GM18951 (cell line): ENCODE data around the gene FILIP1.

Experiments
- POLR2A ChIP-seq: IDR thresholded peaks from 4 replicates; pipeline ENCODE4 v1.6.1; 2011; ENCODE audit warnings: mild to moderate bottlenecking; ENCODE audit not compliant: insufficient read length, insufficient read depth; ENCODE audit errors: extremely low read depth
- in situ Hi-C: fragments of 300-500 bp; cut with MboI; formaldehyde crosslinking; loops from one replicate; pipeline ENCODE4 v1.12.0; 2022; ENCODE audit warnings: low sequenced_read_pairs, mixed read lengths, inconsistent platforms; ENCODE audit not compliant: unreplicated experiment

Gene FILIP1

GRCh38 chr6:75430631-75431325, 62.8 kb downstream of the FILIP1 start:
- TF ChIP-seq POLR2A = no peak
- in situ Hi-C loops = no loop called here

GRCh38 chr6:75429061-75429703, 64.4 kb downstream of the FILIP1 start:
- no peak for TF ChIP-seq POLR2A
- in situ Hi-C loops = no loop called here

- in situ Hi-C loops = no loop called here
- no peak for TF ChIP-seq POLR2A
Observed at GRCh38 chr6:75428204-75428603, 65.4 kb downstream of the FILIP1 start.

GRCh38 chr6:75427329-75427728, 66.3 kb downstream of the FILIP1 start:
- no peak for TF ChIP-seq POLR2A
- in situ Hi-C loops = no loop called here

GRCh38 chr6:75424618-75425548, 68.7 kb downstream of the FILIP1 start:
- no peak for TF ChIP-seq POLR2A
- in situ Hi-C loops = no loop called here

- in situ Hi-C loops = no loop called here
- TF ChIP-seq POLR2A = no peak
Observed at GRCh38 chr6:75423386-75423785, 70.2 kb downstream of the FILIP1 start.

GRCh38 chr6:75422024-75422639, 71.5 kb downstream of the FILIP1 start:
- in situ Hi-C loops = no loop called here
- no peak for TF ChIP-seq POLR2A

- TF ChIP-seq POLR2A = no peak
- in situ Hi-C loops = no loop called here
Observed at GRCh38 chr6:75421316-75422023, 72.1 kb downstream of the FILIP1 start.

GRCh38 chr6:75419980-75420379, 73.6 kb downstream of the FILIP1 start:
- no peak for TF ChIP-seq POLR2A
- in situ Hi-C loops = no loop called here

- in situ Hi-C loops = no loop called here
- TF ChIP-seq POLR2A = no peak
Observed at GRCh38 chr6:75419416-75419815, 74.2 kb downstream of the FILIP1 start.

- in situ Hi-C loops = no loop called here
- TF ChIP-seq POLR2A = no peak
Observed at GRCh38 chr6:75418233-75418632, 75.4 kb downstream of the FILIP1 start.

GRCh38 chr6:75416443-75416842, 77.2 kb downstream of the FILIP1 start:
- in situ Hi-C loops = no loop called here
- TF ChIP-seq POLR2A = no peak

- no peak for TF ChIP-seq POLR2A
- in situ Hi-C loops = no loop called here
Observed at GRCh38 chr6:75415804-75416203, 77.8 kb downstream of the FILIP1 start.

GRCh38 chr6:75414445-75415021, 79.1 kb downstream of the FILIP1 start:
- in situ Hi-C loops = no loop called here
- no peak for TF ChIP-seq POLR2A
